GM23338 (cell line): ENCODE results near the gene MRPL20. TPM values are rescaled to one million over a fixed set of nuclear protein-coding genes. Genes with fewer than 3 reads are reported as not detected.

Experiments
- ATAC-seq: fragments of 200-7000 bp; cut with Tn5 transposase; 3 replicates; pipeline ENCODE4 v1.9.1; 2020
- DNase-seq: peaks from one replicate; pipeline ENCODE4 v3.0.0-alpha.2; 2015; ENCODE audit warnings: low spot score
- H2AFZ ChIP-seq: fragments of 200-600 bp; sonication (generic); 2 replicates; pipeline ENCODE4 v1.8.0; 2016; ENCODE audit warnings: antibody characterized with exemption, mild to moderate bottlenecking, moderate library complexity
- H3F3A ChIP-seq: fragments of 200-600 bp; sonication (generic); replicated peaks from 2 replicates; pipeline ENCODE4 v1.8.0; 2017; ENCODE audit warnings: antibody characterized with exemption, mixed run types, low read depth
- H3K27ac ChIP-seq: fragments of 200-600 bp; sonication (generic); 2 replicates; pipeline ENCODE4 v1.6.1; 2016; ENCODE audit warnings: low read depth
- H3K27me3 ChIP-seq: fragments of 200-600 bp; sonication (generic); 2 replicates; pipeline ENCODE4 v1.8.0; 2016; ENCODE audit warnings: mild to moderate bottlenecking, mixed run types, moderate library complexity; ENCODE audit not compliant: insufficient read depth
- H3K36me3 ChIP-seq: fragments of 200-600 bp; sonication (generic); 2 replicates; pipeline ENCODE4 v1.8.0; 2016; ENCODE audit warnings: mild to moderate bottlenecking; ENCODE audit not compliant: insufficient read depth
- H3K4me1 ChIP-seq: fragments of 200-600 bp; sonication (generic); 2 replicates; pipeline ENCODE4 v1.8.0; 2016; ENCODE audit warnings: mild to moderate bottlenecking, moderate library complexity; ENCODE audit not compliant: insufficient read depth
- H3K4me2 ChIP-seq: fragments of 200-600 bp; sonication (generic); 2 replicates; pipeline ENCODE4 v1.7.1; 2017; ENCODE audit warnings: mixed run types
- H3K4me3 ChIP-seq: fragments of 200-600 bp; sonication (generic); 2 replicates; pipeline ENCODE4 v1.6.1; 2016; ENCODE audit warnings: mixed run types
- H3K79me2 ChIP-seq: fragments of 200-600 bp; sonication (generic); replicated peaks from 2 replicates; pipeline ENCODE4 v1.8.0; 2017; ENCODE audit warnings: mild to moderate bottlenecking; ENCODE audit not compliant: insufficient read depth
- H3K9me2 ChIP-seq: fragments of 200-600 bp; sonication (generic); 2 replicates; pipeline ENCODE4 v1.8.0; 2017; ENCODE audit not compliant: insufficient read depth
- H4K20me1 ChIP-seq: fragments of 200-600 bp; sonication (generic); replicated peaks from 2 replicates; pipeline ENCODE4 v1.8.0; 2017; ENCODE audit warnings: mild to moderate bottlenecking; ENCODE audit not compliant: insufficient read depth
- H3K27ac Mint-ChIP-seq: 2 replicates; pipeline ENCODE4 v1.8.0; 2020; ENCODE audit warnings: inconsistent platforms, mild to moderate bottlenecking, moderate library complexity, mixed read lengths
- H3K27me3 Mint-ChIP-seq: 3 replicates; pipeline ENCODE4 v1.8.0; 2022; ENCODE audit warnings: low read depth, mild to moderate bottlenecking, moderate library complexity, mixed read lengths, inconsistent platforms; ENCODE audit not compliant: insufficient read depth, poor library complexity
- H3K36me3 Mint-ChIP-seq: 3 replicates; pipeline ENCODE4 v1.8.0; 2021; ENCODE audit warnings: low read depth, mild to moderate bottlenecking, inconsistent platforms, moderate library complexity, mixed read lengths
- H3K4me1 Mint-ChIP-seq: 3 replicates; pipeline ENCODE4 v1.8.0; 2020; ENCODE audit warnings: mild to moderate bottlenecking, inconsistent platforms, mixed read lengths
- H3K4me3 Mint-ChIP-seq: 3 replicates; pipeline ENCODE4 v1.8.0; 2021; ENCODE audit warnings: moderate library complexity, mild to moderate bottlenecking, inconsistent platforms, mixed read lengths
- H3K9me3 Mint-ChIP-seq: 3 replicates; pipeline ENCODE4 v1.8.0; 2020; ENCODE audit warnings: moderate library complexity, mild to moderate bottlenecking, inconsistent platforms, mixed read lengths
- CREB1 ChIP-seq: fragments of 250-450 bp; sonication (Bioruptor Pico); IDR thresholded peaks from 2 replicates; pipeline ENCODE4 v1.5.0; 2020; ENCODE audit warnings: low read depth, mild to moderate bottlenecking, moderate library complexity
- CTCF ChIP-seq, 2 experiments: fragments of 200-600 bp in 1 of 2; sonication (generic) in 1 of 2; conservative IDR thresholded peaks; 2 replicates each; pipeline versions ENCODE4 v1.5.1 to v1.6.1; 2016 to 2017; ENCODE audit warnings: antibody characterized with exemption in 2 of 2, low read depth in 2 of 2, mild to moderate bottlenecking in 2 of 2, moderate library complexity in 1 of 2
- ETS1 ChIP-seq: IDR thresholded peaks from 2 replicates; pipeline ENCODE4 v1.6.1; 2016; ENCODE audit warnings: antibody characterized with exemption
- EZH2 ChIP-seq: fragments of 200-600 bp; sonication (generic); IDR thresholded peaks from one replicate; pipeline ENCODE4 v1.8.0; 2017; ENCODE audit warnings: antibody characterized with exemption, mild to moderate bottlenecking, low read depth; ENCODE audit not compliant: unreplicated experiment
- EZH2phosphoT487 ChIP-seq: fragments of 200-600 bp; sonication (generic); IDR thresholded peaks from one replicate; pipeline ENCODE4 v1.8.1; 2018; ENCODE audit warnings: antibody characterized with exemption; ENCODE audit not compliant: unreplicated experiment
- JUNB ChIP-seq: IDR thresholded peaks from one replicate; pipeline ENCODE4 v1.6.1; 2016; ENCODE audit warnings: antibody characterized with exemption; ENCODE audit not compliant: unreplicated experiment
- NANOG ChIP-seq: IDR thresholded peaks from 2 replicates; pipeline ENCODE4 v1.6.1; 2016; ENCODE audit warnings: antibody characterized with exemption, borderline replicate concordance
- POLR2AphosphoS5 ChIP-seq: IDR thresholded peaks from 2 replicates; pipeline ENCODE4 v1.6.1; 2016; ENCODE audit warnings: antibody characterized with exemption, low read depth
- REST ChIP-seq: IDR thresholded peaks from one replicate; pipeline ENCODE4 v1.6.1; 2018; ENCODE audit warnings: antibody characterized with exemption; ENCODE audit not compliant: unreplicated experiment
- STAT1 ChIP-seq: IDR thresholded peaks from one replicate; pipeline ENCODE4 v1.6.1; 2016; ENCODE audit warnings: antibody characterized with exemption; ENCODE audit not compliant: unreplicated experiment
- ZNF114 ChIP-seq: fragments of 250-450 bp; sonication (Bioruptor Pico); IDR thresholded peaks from 2 replicates; pipeline ENCODE4 v1.5.0; 2020; ENCODE audit warnings: mild to moderate bottlenecking, moderate library complexity
- ZNF331 ChIP-seq: fragments of 250-450 bp; sonication (Bioruptor Pico); IDR thresholded peaks from 2 replicates; pipeline ENCODE4 v1.5.0; 2020; ENCODE audit warnings: low read depth, mild to moderate bottlenecking, moderate library complexity
- ZNF462 ChIP-seq: fragments of 250-450 bp; sonication (Bioruptor Pico); IDR thresholded peaks from 2 replicates; pipeline ENCODE4 v1.5.0; 2020; ENCODE audit warnings: mild to moderate bottlenecking, moderate library complexity
- polyA plus RNA-seq: library from polyadenylated mRNA; unstranded; fragments of >200 nt; fragmentation: Nextera tagmentation; extraction: Ambion mirVana; gene quantifications from 2 replicates; pipeline ENCODE4 v1.2.1, GENCODE V29; 2016
- total RNA-seq: library from RNA; depleted of rRNA; stranded (reverse); fragments of >200 nt; shearing (Covaris generic); gene quantifications from 2 replicates; pipeline ENCODE4 v1.2.3, GENCODE V29; 2014

MRPL20 gene
- total and polyA plus RNA-seq, 2 experiments from 2014 or later = 173 to 319 TPM

GRCh38 chr1:1424707-1425106 is 17.6 kb upstream of the MRPL20 start:
- Histone ChIP-seq H3K4me2 (no peak overlapping the region), H3K27ac (no peak overlapping the region), H3K4me1 (peaks cover 31% of the 10 kb centered on the region), H3K4me3 (no peak overlapping the region), H3K79me2 (no peaks in the 10 kb centered on the region), H4K20me1 (no peaks in the 10 kb centered on the region), H3K9me2 (no peaks in the 10 kb centered on the region), H2AFZ (no peak overlapping the region), H3K27me3 (no peaks in the 10 kb centered on the region), H3F3A (peaks cover 24% of the 10 kb centered on the region), H3K36me3 (no peaks in the 10 kb centered on the region)
- no peak for TF ChIP-seq ZNF462 (CRISPR knock-in tag)
- no peak for TF ChIP-seq REST
- TF ChIP-seq ZNF114 (CRISPR knock-in tag) = no peak
- TF ChIP-seq JUNB = no peak
- TF ChIP-seq EZH2 = no peak
- TF ChIP-seq STAT1 = no peak
- no peak for TF ChIP-seq CREB1
- no peak for TF ChIP-seq POLR2AphosphoS5
- TF ChIP-seq ETS1 = no peak
- no peak for TF ChIP-seq EZH2phosphoT487
- TF ChIP-seq NANOG = no peak
- TF ChIP-seq ZNF331 (CRISPR knock-in tag) = no peak
- TF ChIP-seq CTCF (conservative IDR thresholded peaks at IDR 0.05; ENCODE audit: low read depth in 2 of 2) = no peak
- DNase-seq (no peak), ATAC-seq (no peak)
- peak overlapping the region; percentile 36; the same call in 1 of the 3 replicates for H3K4me3 Mint-ChIP-seq
- H3K27me3 Mint-ChIP-seq = peaks cover 19% of the 10 kb centered on the region
- peaks cover 5% of the 10 kb centered on the region for H3K9me3 Mint-ChIP-seq
- H3K27ac Mint-ChIP-seq = no peak overlapping the region
- peaks cover 4% of the 10 kb centered on the region; the same call in 2 of the 3 replicates for H3K36me3 Mint-ChIP-seq
- peaks cover 32% of the 10 kb centered on the region for H3K4me1 Mint-ChIP-seq
